Common myeloid progenitor, CD34-positive (primary cell): ENCODE data around the gene UFD1.

Experiments used
- CTCF ChIA-PET: fragments of 350-600 bp; sonication (Branson Sonifier 250); formaldehyde crosslinking; loops from one replicate; lab custom pipeline; 2021; ENCODE audit warnings: antibody characterized with exemption; lab: Charles Lee
- POLR2A ChIA-PET: fragments of 350-600 bp; sonication (Branson Sonifier 250); formaldehyde crosslinking; loops from one replicate; lab custom pipeline; 2021; ENCODE audit warnings: antibody characterized with exemption; lab: Charles Lee
- DNase-seq, 3 donors: peaks; one replicate each; pipeline versions ENCODE4 v3.0.0 to v3.0.0-alpha.2; 2013
- H3K27ac ChIP-seq, 2 experiments: 1 replicate in 1 of 2; 2 replicates in 1 of 2; pipeline ENCODE4 v1.7.0; 2013; ENCODE audit warnings: inconsistent platforms in 2 of 2, low read length in 2 of 2, mild to moderate bottlenecking in 2 of 2, low read depth in 1 of 2, moderate library complexity in 1 of 2; ENCODE audit not compliant: severe bottlenecking in 2 of 2, insufficient read depth in 1 of 2, poor library complexity in 1 of 2
- H3K27me3 ChIP-seq, 5 experiments: replicated peaks in 2 of 5; 1 replicate in 3 of 5; 2 replicates in 2 of 5; pipeline versions ENCODE4 v1.6.1 to v1.7.0; 2013; ENCODE audit warnings: low read length in 4 of 5, mild to moderate bottlenecking in 2 of 5, moderate library complexity in 2 of 5, inconsistent platforms in 1 of 5; ENCODE audit not compliant: insufficient read depth in 5 of 5, control insufficient read depth in 4 of 5
- H3K36me3 ChIP-seq, 4 experiments: 1 replicate in 2 of 4; 2 replicates in 2 of 4; pipeline versions ENCODE4 v1.6.1 to v1.7.0; 2013; ENCODE audit warnings: low read length in 3 of 4, control low read depth in 1 of 4, mild to moderate bottlenecking in 1 of 4; ENCODE audit not compliant: control insufficient read depth in 4 of 4, insufficient read depth in 4 of 4
- H3K4me1 ChIP-seq, 4 experiments: 1 replicate in 3 of 4; 2 replicates in 1 of 4; pipeline versions ENCODE4 v1.6.1 to v1.7.1; 2013; ENCODE audit warnings: low read length in 3 of 4, mild to moderate bottlenecking in 3 of 4, control low read depth in 1 of 4, inconsistent platforms in 1 of 4, moderate library complexity in 1 of 4; ENCODE audit not compliant: control insufficient read depth in 4 of 4, insufficient read depth in 4 of 4; ENCODE audit errors: control extremely low read depth in 1 of 4
- H3K4me3 ChIP-seq, 7 experiments: 1 replicate in 4 of 7; 2 replicates in 3 of 7; pipeline versions ENCODE4 v1.5.1 to v1.7.0; 2013; ENCODE audit warnings: mild to moderate bottlenecking in 7 of 7, low read length in 6 of 7, moderate library complexity in 6 of 7, inconsistent platforms in 2 of 7, low read depth in 2 of 7, control low read depth in 1 of 7; ENCODE audit not compliant: insufficient read depth in 4 of 7, control insufficient read depth in 1 of 7; ENCODE audit errors: extremely low read depth in 1 of 7
- H3K9me3 ChIP-seq, 5 experiments: 1 replicate in 4 of 5; 2 replicates in 1 of 5; pipeline versions ENCODE4 v1.6.1 to v1.7.1; 2013; ENCODE audit warnings: low read length in 4 of 5, mild to moderate bottlenecking in 2 of 5, inconsistent platforms in 1 of 5, low read depth in 1 of 5, moderate library complexity in 1 of 5; ENCODE audit not compliant: control insufficient read depth in 4 of 5, insufficient read depth in 2 of 5; ENCODE audit errors: control extremely low read depth in 1 of 5
- WGBS: methylation state at CpG from one replicate; pipeline ENCODE4 v1.1.5; 2013; ENCODE audit not compliant: insufficient coverage; 5-methylcytosine and 5-hydroxymethylcytosine counted together

Gene UFD1

DNA sequence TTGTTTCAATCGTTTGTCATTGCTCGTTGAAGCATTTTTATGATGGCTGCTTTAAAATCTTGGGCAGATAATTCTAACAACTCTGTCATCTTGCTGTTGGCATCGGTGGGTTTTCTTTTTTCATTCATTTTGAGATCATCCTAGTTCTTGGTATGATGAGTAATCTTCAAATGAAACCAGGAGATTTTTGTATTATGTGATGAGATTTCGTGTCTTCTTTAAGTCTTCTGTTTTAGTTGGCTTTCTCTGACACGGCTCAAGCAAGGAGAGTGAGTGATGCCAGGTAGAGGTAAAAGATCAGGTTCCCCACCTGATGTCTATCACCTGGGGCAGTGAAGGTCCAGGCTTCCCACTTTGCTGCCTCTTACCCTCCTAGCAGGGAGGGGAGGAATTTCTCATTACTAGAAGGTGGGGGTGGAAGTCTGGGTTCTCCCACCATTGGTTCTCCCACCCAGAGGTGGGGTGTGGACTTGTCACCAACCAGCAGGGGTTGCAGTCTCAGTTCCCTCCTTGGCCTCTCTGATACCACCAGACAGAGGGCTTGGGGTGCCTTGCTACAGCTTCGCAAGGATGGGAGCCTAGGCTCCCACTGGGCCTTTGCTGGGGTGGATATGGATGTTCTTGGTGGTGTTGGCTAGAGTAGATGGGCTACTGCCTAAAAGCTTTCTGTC lies 13.6 kb upstream of the UFD1 start:
- Histone ChIP-seq H3K4me3 (no peak overlapping the region), H3K27ac (no peak overlapping the region), H3K4me1 (peaks cover 0 to 10% (median 3%) of the 10 kb centered on the region in 4 experiments), H3K36me3 (peaks cover 4 to 66% (median 18%) of the 10 kb centered on the region in 4 experiments), H3K27me3 (no peaks in the 10 kb centered on the region), H3K9me3 (no peaks in the 10 kb centered on the region)
- ChIA-PET POLR2A (interaction anchor here (0.6 kb wide), 1 partner anchor 76 kb away, joined by 4 read pairs; no protein-coding TSS in a partner anchor), CTCF (interaction anchor here (0.6 to 7.3 kb wide), 5 partner anchors 22 to 138 kb away, joined by 3 to 136 read pairs (median 4); partner anchors contain the start of gene CLDN5)
- WGBS = 98% methylated on average over 6 of the region's 6 CpGs
- no peak for DNase-seq

DNA sequence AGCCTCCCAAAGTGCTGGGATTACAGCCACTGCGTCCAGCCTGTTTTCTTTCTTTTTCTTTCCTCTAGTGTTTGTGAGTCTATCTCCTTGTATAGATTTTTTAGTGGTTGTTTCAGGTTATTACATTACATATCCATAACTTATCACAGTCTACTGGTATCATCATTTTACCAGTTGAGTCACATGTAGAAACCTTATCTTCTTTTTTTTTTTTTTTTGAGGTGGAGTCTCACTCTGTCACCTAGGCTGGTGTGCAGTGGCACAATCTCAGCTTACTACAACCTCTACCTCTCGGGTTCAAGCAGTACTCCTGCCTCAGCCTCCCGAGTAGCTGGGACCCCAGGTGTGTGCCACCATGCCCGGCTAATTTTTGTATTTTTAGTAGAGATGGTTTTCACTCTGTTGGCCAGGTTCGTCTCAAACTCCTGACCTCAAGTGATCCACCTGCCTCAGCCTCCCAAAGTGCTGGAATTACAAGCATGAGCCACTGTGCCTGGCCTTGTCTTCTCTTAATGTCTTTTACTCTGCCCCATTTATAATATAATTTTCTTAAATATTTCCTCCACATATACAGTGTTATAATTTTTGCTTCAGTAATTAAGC lies 11.7 kb upstream of the UFD1 start:
- 100% methylated on average over 3 of the region's 5 CpGs for WGBS

DNA sequence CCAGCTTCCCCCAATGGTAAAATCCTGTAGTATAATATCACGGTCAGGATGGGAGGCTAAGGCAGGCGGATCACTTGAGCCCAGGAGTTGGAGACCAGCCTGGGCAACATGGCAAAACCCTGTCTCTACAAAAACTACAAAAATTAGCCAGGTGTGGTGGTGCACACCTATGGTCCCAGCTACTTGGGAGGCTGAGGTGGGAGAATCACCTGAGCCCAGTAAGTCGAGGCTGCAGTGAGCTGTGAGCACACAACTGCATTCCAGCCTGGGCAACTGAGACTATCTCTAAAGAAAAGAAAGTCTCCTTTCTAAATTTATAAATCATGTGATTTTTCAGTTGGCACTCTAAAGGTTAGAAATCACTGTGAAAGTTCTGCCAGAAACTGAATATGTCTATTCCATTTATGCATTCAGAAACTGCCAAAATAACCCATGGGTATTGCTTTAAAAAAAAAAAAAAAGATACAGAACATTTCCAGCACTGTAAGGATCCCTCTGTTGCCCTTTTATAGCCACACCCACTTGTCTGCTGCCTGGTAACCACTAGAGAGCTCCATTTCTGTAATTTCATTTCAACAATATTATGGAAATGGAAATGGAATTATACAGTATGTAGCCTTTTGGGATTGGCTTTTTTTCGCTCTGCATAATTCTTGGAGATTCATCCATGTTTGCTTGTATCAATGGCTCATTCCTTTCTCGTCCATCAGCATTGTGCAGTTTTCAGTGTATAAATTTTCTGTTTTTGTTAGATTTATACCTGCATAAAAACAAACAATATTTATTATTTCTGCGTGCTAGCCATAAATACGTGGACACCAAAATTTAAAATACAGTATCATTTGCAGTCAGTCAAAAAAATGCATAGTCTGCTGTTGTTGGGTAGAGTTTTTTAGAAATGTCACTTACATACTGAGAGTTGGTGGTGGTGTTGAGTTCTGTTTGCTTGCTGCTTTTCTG lies 10.2 kb upstream of the UFD1 start:
- Histone ChIP-seq H3K27me3 (no peaks in the 10 kb centered on the region), H3K27ac (peak overlapping the region in 1 of 2 experiments; percentile 20), H3K4me1 (peaks cover 0 to 4% (median 0%) of the 10 kb centered on the region in 4 experiments), H3K36me3 (peaks cover 8 to 55% (median 20%) of the 10 kb centered on the region in 4 experiments), H3K4me3 (no peak overlapping the region), H3K9me3 (no peaks in the 10 kb centered on the region)
- 100% methylated on average over 2 of the region's 7 CpGs for WGBS
- POLR2A ChIA-PET = no interaction called here
- peak; percentile 31 to 69 (median 63) for DNase-seq
- CTCF ChIA-PET = interaction anchor here (1.9 to 9.1 kb wide), 2 partner anchors 14 to 142 kb away, joined by 6 to 64 read pairs; no protein-coding TSS in a partner anchor

More for the DNA sequence above, 11.7 kb upstream of the UFD1 start:
- DNase-seq = no peak
- H3K36me3 ChIP-seq = peaks cover 0 to 54% (median 18%) of the 10 kb centered on the region in 4 experiments
- no peaks in the 10 kb centered on the region for H3K27me3 ChIP-seq
- POLR2A ChIA-PET = no interaction called here
- CTCF ChIA-PET = interaction anchor here (1.0 to 9.1 kb wide), 3 partner anchors 10 to 140 kb away, joined by 3 to 64 read pairs (median 5); no protein-coding TSS in a partner anchor
- H3K27ac ChIP-seq = no peak overlapping the region
- no peak overlapping the region for H3K4me3 ChIP-seq
- H3K4me1 ChIP-seq = peaks cover 0 to 4% (median 0%) of the 10 kb centered on the region in 4 experiments
- H3K9me3 ChIP-seq = no peaks in the 10 kb centered on the region

DNA sequence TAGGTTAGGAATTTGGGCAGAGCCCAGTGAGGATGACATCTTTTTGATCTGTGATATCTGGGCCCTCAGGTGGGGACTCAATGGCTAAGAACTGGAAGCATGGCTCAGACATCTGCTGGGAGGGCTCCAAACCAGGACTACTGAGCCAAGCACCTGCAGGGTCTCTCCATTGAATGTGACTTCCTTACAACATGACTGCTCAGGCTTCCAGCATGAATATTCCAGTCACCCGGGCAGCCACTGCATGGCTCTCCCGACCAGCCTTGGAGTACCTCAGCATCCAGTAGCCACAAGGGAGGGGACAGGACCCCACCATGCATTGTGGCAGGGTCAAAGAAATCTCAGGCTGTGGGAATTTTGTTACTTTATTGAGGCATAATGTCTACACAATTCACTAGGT lies 9.3 kb upstream of the UFD1 start:
- ChIA-PET CTCF (interaction anchor here (1.9 to 9.1 kb wide), 2 partner anchors 14 to 143 kb away, joined by 6 to 64 read pairs; no protein-coding TSS in a partner anchor), POLR2A (no interaction called here)
- H3K27ac ChIP-seq = no peak overlapping the region
- H3K4me3 ChIP-seq = no peak overlapping the region
- H3K4me1 ChIP-seq = peaks cover 0 to 4% (median 0%) of the 10 kb centered on the region in 4 experiments
- H3K36me3 ChIP-seq = peaks cover 11 to 57% (median 23%) of the 10 kb centered on the region in 4 experiments
- no peak for DNase-seq
- no peaks in the 10 kb centered on the region for H3K27me3 ChIP-seq
- H3K9me3 ChIP-seq = no peaks in the 10 kb centered on the region
- WGBS = 100% methylated on average over 1 of the region's 2 CpGs

GRCh38 chr22:19483481-19484244 lies 4.7 kb upstream of the UFD1 start:
- Histone ChIP-seq H3K27me3 (no peaks in the 10 kb centered on the region), H3K27ac (no peak overlapping the region), H3K36me3 (peaks cover 10 to 49% (median 22%) of the 10 kb centered on the region in 4 experiments), H3K4me3 (no peak overlapping the region), H3K4me1 (peaks cover 4 to 12% (median 12%) of the 10 kb centered on the region in 4 experiments), H3K9me3 (no peaks in the 10 kb centered on the region)
- CTCF ChIA-PET = interaction anchor here (1.5 to 9.1 kb wide), 2 partner anchors 38 to 147 kb away, joined by 3 to 64 read pairs; no protein-coding TSS in a partner anchor
- WGBS = 95% methylated on average over 7 of the region's 8 CpGs
- POLR2A ChIA-PET = no interaction called here
- no peak for DNase-seq

- peaks cover 15 to 24% (median 22%) of the 10 kb centered on the region in 4 experiments for H3K4me1 ChIP-seq
- H3K4me3 ChIP-seq = no peak overlapping the region
- WGBS = 100% methylated on average over 7 of the region's 9 CpGs
- no peak overlapping the region for H3K27ac ChIP-seq
- no peaks in the 10 kb centered on the region for H3K27me3 ChIP-seq
- no peaks in the 10 kb centered on the region for H3K9me3 ChIP-seq
- ChIA-PET POLR2A (no interaction called here), CTCF (no interaction called here)
- H3K36me3 ChIP-seq = peaks cover 8 to 43% (median 20%) of the 10 kb centered on the region in 4 experiments
- DNase-seq = no peak
Observed at GRCh38 chr22:19482297-19482696, 3.3 kb upstream of the UFD1 start.
